KOPT-K1 (cell line): Measurements from ENCODE around the gene CLMP.

Experiments
- H3K27ac ChIP-seq: fragments of 200-600 bp; sonication (generic); 2 replicates; pipeline ENCODE4 v1.5.1; 2016; ENCODE audit warnings: antibody characterized with exemption, mild to moderate bottlenecking, low read depth, low read length; ENCODE audit not compliant: poor library complexity, severe bottlenecking
- H3K36me3 ChIP-seq: fragments of 200-600 bp; sonication (generic); 2 replicates; pipeline ENCODE4 v1.5.1; 2017; ENCODE audit warnings: antibody characterized with exemption, mild to moderate bottlenecking, low read length, moderate library complexity; ENCODE audit not compliant: insufficient read depth
- H3K9me3 ChIP-seq: fragments of 200-600 bp; sonication (generic); 2 replicates; pipeline ENCODE4 v1.5.1; 2017; ENCODE audit warnings: antibody characterized with exemption, low read length, mild to moderate bottlenecking; ENCODE audit not compliant: insufficient read depth, poor library complexity, severe bottlenecking

CLMP gene

DNA sequence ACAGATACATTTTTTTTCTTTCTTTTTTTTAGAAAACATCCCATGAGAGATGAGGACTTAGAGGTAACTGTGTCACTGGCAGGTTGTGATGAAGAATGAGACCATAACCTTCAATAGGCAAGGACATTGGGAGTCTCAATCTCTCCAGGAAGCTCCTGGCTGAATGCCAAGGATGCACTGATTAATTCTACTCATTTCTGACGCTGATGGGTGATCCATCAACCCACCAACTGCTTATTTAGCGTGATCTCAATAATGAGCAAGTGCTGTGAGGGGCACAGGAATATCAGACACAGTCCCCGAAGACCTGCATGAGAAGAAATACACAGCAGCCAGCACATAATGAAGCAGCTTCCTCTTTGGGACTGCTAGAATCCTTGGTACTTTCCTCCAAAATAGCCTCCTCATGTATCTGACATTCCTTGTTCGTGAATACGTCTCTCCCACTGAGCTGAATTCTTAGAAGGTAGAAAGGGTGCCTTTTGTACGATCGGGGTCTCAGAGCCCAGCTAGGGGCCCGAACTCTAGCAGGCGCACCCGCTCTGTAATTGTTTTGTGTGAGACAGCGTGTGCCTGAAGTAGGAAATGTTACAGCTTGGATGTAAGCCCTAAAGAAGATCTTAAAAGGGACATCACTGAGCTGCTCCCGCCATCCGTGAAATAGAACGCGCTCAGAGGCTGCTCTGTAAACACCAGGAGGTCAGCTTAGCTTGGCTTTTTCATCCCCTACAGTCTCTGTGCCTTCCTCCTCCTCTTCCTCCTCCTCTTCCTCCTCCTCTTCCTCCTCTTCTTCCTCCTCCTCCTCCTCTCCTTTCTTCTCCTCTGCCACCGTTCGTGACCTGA is 7.2 kb downstream of the CLMP start:
- Histone ChIP-seq H3K9me3 (no peaks in the 10 kb centered on the region), H3K27ac (no peak overlapping the region), H3K36me3 (no peaks in the 10 kb centered on the region)

DNA sequence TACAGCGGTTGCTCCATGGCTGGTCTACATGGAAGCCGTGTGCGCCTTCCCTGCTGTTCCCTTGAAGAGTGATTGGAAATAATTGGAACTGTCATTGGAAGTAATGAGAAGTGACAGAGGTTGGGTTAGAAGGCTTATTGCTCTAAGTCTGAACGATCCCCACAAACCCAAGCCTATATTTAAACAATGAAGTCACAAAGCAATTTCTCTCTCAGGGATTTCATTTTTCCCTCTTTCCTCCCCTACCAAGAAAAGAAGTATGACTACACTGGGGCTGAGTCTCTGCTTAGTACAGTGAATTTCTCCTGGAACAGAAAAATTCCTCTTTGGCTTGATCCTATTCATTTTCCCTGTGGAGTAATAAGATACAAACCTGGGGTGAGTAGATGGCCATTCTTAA is 7.8 kb downstream of the CLMP start:
- H3K27ac ChIP-seq = no peak overlapping the region
- no peaks in the 10 kb centered on the region for H3K9me3 ChIP-seq
- H3K36me3 ChIP-seq = no peaks in the 10 kb centered on the region

DNA sequence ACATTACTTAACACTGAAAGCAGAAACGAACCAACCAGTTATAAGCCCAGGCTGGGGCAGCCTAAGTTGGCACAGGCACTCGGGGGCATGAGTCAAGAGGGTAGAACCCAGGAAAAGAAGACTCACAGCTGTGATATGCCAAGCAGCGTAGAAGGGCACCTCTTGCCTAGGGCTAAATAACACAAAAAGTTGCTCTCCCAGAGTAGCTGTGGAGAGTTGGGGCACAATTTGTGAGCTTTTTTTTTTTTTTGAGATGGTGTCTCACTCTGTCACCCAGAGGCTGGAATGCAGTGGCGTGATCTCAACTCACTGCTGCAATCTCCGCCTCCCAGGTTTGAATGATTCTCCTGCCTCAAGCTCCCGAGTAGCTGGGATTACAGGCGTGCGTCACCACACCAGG is 8.8 kb downstream of the CLMP start:
- no peaks in the 10 kb centered on the region for H3K9me3 ChIP-seq
- no peaks in the 10 kb centered on the region for H3K36me3 ChIP-seq
- no peak overlapping the region for H3K27ac ChIP-seq

DNA sequence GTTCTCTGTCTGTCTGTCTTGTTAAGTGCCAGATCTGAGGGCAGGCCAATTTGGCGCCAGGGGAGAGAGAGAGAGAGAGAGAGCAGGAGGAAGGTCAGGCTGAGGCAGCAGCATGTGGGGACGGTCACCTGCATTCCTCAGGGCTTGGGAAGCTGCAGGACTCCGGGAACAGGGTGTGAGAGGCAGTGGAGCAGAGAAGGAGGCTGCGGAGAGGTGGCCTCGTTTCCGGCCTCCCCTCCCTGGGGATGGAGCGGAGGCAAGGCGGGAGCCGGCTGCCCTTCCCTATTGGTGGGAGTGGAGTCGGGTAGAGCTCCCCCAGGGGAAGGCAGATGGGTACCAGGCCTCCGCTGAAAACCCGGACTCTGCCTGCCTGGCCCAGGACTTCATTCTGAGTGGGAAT is 9.7 kb downstream of the CLMP start:
- H3K36me3 ChIP-seq = no peaks in the 10 kb centered on the region
- no peak overlapping the region for H3K27ac ChIP-seq
- H3K9me3 ChIP-seq = no peaks in the 10 kb centered on the region

DNA sequence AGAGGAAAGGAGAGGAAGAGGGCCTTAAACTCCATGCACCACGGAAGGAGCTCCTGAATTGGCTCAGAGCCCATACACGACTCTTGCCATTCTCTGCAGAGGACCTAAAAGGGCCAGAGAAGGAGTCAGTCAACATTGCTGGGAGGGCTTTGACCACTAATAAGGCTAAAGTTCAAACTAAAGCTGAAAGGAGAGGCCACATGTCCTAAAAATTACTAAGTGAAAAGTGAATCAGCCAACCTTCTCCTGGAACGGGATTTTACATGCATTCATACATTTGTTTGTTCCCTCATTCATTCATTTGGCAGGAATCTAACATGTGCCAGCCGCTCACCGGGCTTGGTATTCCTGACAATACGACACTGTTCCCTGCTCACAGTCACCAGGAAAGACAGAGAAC is 10.5 kb downstream of the CLMP start:
- Histone ChIP-seq H3K27ac (no peak overlapping the region), H3K36me3 (no peaks in the 10 kb centered on the region), H3K9me3 (no peaks in the 10 kb centered on the region)

DNA sequence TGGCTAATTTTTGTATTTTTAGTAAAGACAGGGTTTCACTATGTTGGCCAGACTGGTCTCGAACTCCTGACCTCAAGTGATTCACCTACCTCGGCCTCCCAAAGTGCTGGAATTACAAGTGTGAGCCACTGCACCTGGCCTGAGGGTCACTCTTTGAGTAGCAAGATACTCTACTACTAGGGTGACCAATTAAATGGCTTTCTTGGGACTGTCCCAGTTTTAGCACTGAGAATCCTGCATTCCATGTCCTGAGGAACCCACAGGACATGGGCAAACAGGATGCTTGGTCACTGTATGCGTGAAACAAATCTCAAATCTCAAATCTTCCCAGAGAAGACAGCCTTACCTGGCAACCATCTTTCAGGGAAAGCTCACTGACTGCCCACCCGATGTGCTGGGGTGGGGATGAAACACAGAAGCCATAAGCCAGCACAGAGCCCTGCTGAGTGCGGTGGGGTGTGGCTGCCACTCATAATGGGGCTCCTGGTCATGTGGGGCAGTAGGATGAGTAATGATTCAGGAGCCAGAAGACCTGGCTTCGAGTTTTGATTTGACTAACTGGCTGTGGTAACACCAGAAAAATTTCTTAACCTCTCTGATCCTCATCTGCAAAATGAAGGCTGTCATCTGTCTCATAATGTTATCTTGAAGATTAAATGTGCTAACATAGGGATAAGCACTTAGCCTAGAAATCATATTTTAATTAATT is 11.5 kb downstream of the CLMP start:
- no peaks in the 10 kb centered on the region for H3K9me3 ChIP-seq
- no peaks in the 10 kb centered on the region for H3K36me3 ChIP-seq
- no peak overlapping the region for H3K27ac ChIP-seq

DNA sequence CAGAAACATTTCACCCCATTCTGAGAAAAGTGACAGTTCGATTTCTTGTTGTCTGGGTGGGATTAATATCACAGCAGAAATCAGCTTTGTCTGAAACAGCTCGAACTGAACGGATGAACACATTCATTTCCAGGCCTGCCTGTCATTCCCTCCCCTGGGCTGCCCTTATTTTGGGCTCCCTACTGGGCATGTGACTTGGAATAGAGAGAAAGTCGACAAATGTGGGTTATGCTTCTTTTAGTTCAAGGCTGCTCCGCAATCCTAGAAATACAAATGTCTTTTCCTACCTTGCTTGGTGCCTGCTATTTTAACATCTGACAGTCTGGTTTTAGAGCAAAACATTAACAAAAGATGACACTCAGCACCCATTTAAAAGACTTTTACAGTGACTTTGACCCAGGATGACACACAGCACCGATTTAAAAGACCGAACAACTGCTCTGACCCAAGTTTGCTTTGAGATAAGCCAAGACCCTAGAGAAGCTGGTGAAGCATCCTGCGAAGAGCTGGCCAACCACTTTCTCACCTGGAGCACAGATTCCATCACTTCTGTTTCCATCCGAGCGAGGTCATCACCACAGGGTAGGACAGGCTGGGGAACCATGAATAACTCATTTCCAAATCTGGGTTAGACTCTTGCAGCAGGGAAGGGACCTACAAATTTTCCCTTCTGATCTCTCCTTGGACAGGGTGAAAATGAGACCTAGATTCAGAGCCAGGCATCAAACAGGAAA is 13.1 kb downstream of the CLMP start:
- no peaks in the 10 kb centered on the region for H3K9me3 ChIP-seq
- no peak overlapping the region for H3K27ac ChIP-seq
- no peaks in the 10 kb centered on the region for H3K36me3 ChIP-seq

DNA sequence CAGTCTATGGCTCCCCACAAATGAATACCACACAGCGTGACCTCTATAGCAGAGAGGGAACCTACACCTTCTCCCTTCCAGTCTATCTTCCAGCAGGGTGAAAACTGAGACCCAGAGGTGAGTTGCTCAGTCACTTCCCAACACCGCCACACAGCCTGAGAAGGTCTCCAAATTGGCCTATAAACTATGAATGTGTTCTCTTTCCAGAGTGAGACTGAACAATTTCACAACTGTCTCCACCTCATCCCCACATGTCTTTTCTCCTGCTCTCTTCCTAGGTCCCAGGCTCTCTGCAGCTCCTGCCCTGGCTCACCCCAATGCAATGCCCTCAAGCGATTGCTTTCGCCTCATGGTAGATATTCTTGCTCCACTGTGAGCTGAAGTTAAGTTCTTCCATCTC is 14.0 kb downstream of the CLMP start:
- H3K36me3 ChIP-seq = no peaks in the 10 kb centered on the region
- H3K27ac ChIP-seq = no peak overlapping the region
- no peaks in the 10 kb centered on the region for H3K9me3 ChIP-seq

DNA sequence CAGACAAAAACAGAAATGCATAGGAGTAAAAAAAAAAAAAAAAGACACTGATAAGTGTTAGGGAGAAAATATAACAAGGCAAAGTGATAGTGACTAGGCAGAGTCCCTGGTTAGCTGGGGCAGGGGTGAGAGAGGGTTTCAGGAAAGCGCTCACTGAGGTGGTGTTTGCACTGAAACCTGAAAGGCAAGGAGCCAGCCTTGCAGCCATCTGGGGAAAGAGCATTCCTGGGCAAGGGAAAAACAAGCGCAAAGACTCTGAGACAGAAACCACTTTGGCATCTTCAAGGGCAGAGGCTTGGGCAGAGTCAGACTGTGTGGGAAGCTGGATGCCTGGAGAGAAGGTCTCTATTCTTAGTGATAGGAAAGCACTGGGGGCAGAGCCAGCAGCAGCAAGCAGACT is 14.5 kb downstream of the CLMP start:
- Histone ChIP-seq H3K9me3 (no peaks in the 10 kb centered on the region), H3K27ac (no peak overlapping the region), H3K36me3 (no peaks in the 10 kb centered on the region)

DNA sequence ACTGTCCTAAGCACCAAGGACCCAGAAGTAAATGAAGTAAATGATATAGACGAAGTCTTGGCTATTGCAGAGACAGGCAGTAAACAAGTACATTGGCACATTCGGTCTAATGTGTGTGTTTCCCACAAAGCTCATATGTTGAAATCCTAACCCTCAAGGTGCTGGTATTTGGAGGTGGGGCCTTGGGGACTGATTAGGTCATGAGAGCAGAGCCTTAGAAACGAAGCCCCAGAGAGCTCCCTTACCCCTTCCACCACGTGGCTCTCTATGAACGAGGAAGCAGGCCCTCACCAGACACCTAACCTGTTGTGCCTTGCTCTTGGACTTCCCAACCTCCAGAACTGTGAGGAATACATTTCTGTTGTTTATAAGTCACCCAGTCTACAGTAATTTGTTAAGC is 14.9 kb downstream of the CLMP start:
- H3K36me3 ChIP-seq = no peaks in the 10 kb centered on the region
- no peaks in the 10 kb centered on the region for H3K9me3 ChIP-seq
- H3K27ac ChIP-seq = no peak overlapping the region

DNA sequence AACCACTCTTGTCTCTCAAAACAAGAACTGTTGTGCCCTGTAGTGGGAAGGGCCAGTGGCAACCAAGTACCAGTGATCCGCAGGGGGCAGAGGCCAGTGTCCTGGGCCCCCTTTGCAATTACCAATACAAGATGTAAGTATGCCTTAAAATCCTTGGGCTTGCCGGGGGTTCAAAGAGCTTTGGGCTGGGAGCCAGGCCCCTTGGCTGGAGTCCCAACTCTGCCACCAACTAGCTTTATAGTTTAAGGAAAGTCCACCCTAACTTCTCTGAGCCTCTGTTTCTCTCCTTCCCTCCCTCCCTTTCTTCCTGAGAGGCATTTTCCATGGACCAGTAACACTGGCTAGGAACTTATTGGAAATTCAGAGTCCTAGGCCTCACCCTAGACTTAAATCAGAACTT is 15.5 kb downstream of the CLMP start:
- no peak overlapping the region for H3K27ac ChIP-seq
- H3K9me3 ChIP-seq = no peaks in the 10 kb centered on the region
- no peaks in the 10 kb centered on the region for H3K36me3 ChIP-seq

DNA sequence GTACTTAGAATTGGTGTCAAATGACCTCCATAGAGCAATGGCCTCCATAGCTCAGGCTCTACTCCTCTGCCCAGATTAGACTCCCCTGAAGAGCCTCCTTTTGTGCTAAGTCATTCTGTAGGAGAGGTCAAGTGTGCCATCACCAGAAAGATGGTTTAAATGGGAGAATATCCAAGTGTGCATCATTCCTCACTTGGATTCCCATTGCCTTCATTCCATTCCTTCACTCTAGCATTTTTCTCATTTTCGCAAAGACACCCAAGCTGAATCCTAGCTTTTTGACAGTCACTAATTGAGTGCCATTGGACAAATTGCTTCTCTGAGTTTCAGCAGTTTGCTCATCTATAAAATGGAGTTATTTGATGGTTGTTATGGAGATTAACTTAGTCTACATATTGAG is 16.9 kb downstream of the CLMP start:
- H3K27ac ChIP-seq = no peak overlapping the region
- no peaks in the 10 kb centered on the region for H3K9me3 ChIP-seq
- no peaks in the 10 kb centered on the region for H3K36me3 ChIP-seq

DNA sequence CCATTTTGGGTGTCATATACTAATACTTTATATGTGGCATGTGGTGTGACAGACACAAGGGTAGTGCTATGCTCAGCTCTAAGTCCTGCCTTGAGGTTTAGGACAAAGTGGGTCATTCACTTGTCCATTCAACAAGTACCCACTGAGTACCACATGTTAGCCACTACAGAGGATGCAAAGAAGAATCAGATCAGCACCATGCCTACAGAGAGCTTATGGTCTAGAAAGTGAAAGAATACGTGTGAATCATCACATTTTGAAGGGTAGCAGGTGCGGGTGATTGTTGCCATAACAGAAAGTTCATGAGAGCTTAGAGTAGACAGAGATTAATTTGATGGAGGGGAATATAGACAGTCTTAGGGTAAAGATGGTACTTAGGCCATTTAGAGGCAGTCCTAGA is 18.3 kb downstream of the CLMP start:
- H3K9me3 ChIP-seq = no peaks in the 10 kb centered on the region
- no peaks in the 10 kb centered on the region for H3K36me3 ChIP-seq
- no peak overlapping the region for H3K27ac ChIP-seq

DNA sequence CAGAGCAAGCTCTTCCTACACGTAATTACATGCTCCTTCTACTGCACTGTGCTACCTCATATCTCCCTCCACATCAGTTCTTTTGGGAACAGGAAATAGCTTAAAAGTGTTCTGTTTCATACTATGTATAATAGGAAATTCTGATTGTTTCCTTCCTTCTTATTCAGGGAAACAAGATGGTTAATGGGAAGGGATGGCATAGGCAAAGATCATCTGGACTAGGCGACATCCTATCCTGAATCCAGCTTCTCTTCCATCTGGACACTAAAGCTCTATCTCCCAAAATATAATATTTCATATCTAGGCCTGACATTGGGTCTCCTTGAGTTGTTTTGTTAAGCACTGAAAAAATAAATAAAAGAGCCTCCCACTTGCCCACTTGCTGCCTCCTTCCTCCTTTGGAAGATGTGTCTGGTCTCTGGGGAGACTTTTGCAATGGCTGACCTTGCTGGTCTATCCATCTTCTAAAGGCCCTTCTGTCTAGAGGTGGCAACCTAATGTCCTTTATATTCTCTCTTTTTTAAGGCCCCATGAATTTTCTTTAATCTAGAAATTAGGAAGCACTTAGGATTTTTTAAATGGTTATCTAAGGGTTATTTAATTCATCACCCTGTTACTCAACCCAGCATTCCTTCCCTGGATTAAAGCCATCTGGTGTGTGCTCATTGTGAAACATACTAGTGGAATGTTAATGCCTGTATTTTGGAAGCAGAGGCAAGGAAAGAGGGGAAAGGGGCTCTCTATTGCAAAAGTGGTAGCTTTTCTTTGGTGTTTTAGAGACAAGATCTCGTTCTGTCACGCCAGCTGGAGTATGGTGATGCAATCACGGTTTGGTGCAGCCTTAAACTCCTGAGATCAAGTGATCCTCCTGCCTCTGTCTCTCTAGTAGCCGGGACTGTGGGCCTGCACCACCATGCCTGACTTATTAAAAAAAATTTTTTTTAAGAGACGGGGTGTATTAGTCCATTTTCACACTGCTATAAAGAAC is 20.6 kb downstream of the CLMP start:
- H3K36me3 ChIP-seq = no peaks in the 10 kb centered on the region
- H3K27ac ChIP-seq = no peak overlapping the region
- H3K9me3 ChIP-seq = no peaks in the 10 kb centered on the region

DNA sequence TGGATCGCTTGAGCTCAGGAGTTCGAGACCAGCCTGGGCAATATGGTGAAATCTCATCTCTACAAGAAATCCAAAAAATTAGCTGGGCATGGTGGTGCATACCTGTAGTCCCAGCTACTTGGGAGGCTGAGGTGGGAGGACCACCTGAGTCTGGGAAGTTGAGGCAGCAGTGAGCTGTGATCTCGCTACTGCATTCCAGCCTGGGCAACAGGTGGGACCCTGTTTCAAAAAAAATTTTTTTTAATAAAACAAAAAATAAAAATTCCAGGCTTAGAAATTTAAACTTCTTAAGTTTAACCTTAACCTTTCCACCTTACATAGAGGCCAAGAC is 21.2 kb downstream of the CLMP start:
- Histone ChIP-seq H3K36me3 (no peaks in the 10 kb centered on the region), H3K9me3 (no peaks in the 10 kb centered on the region), H3K27ac (no peak overlapping the region)
